ENCODE data around the gene GOLGB1.
A peak's percentile ranks its signal among the peaks of the same experiment; 100 is the strongest.
"Not testable (repeated sequence)": the region's sequence is repeated elsewhere in the genome, so short reads cannot be mapped to it uniquely, and the experiment has no call there.

GOLGB1 gene

GRCh38 chr3:121747976-121748375, 1.6 kb downstream of the GOLGB1 start:
- no peak for DNase-seq

GRCh38 chr3:121743106-121743505, 6.4 kb downstream of the GOLGB1 start:
- not testable (repeated sequence) for DNase-seq

GRCh38 chr3:121740896-121741295, 8.6 kb downstream of the GOLGB1 start:
- no peak for DNase-seq

- DNase-seq, result no peak
These were observed 9.6 kb downstream of the GOLGB1 start for GRCh38 chr3:121739902-121740301.

- no peak for DNase-seq
These were observed 11.9 kb downstream of the GOLGB1 start for GRCh38 chr3:121737644-121738043.

- DNase-seq, result no peak
These were observed 13.4 kb downstream of the GOLGB1 start for GRCh38 chr3:121736112-121736511.

- DNase-seq, result no peak
These were observed 14.4 kb downstream of the GOLGB1 start for GRCh38 chr3:121735047-121735696.

GRCh38 chr3:121730940-121731687, 18.4 kb downstream of the GOLGB1 start:
- no peak for DNase-seq

GRCh38 chr3:121724130-121724529, 25.4 kb downstream of the GOLGB1 start:
- no peak for DNase-seq

- no peak for DNase-seq
These were observed 26.1 kb downstream of the GOLGB1 start for GRCh38 chr3:121723485-121723884.

- no peak for DNase-seq
These were observed 27.1 kb downstream of the GOLGB1 start for GRCh38 chr3:121722411-121722810.

- DNase-seq, result no peak
These were observed 29.4 kb downstream of the GOLGB1 start for GRCh38 chr3:121720163-121720562.

GRCh38 chr3:121719423-121719822, 30.1 kb downstream of the GOLGB1 start:
- DNase-seq, result no peak

- DNase-seq, result peak in 1 of 2 donors; percentile 43
These were observed 31.2 kb downstream of the GOLGB1 start for GRCh38 chr3:121718205-121718846.

- DNase-seq, result no peak
These were observed 39.2 kb downstream of the GOLGB1 start for GRCh38 chr3:121710347-121710746.

GRCh38 chr3:121707531-121708273, 41.8 kb downstream of the GOLGB1 start:
- no peak for DNase-seq

GRCh38 chr3:121705541-121705940, 44.0 kb downstream of the GOLGB1 start:
- no peak for DNase-seq

- DNase-seq, result no peak
These were observed 45.6 kb downstream of the GOLGB1 start for GRCh38 chr3:121703973-121704372.

GRCh38 chr3:121698901-121699300, 50.6 kb downstream of the GOLGB1 start:
- no peak for DNase-seq

GRCh38 chr3:121698476-121698875, 51.1 kb downstream of the GOLGB1 start:
- no peak for DNase-seq

- no peak for DNase-seq
These were observed 53.4 kb downstream of the GOLGB1 start for GRCh38 chr3:121696186-121696585.

- DNase-seq, result no peak
These were observed 57.4 kb downstream of the GOLGB1 start for GRCh38 chr3:121692010-121692699.
